GM19395 (cell line): Measurements from ENCODE around the gene DHX36.
A peak's percentile ranks its signal among the peaks of the same experiment; 100 is the strongest.

Source experiments
- ATAC-seq: cut with Tn5 transposase; IDR thresholded peaks from one replicate; pipeline ENCODE4 v1.9.1; 2021; ENCODE audit warnings: mild to moderate bottlenecking, moderate library complexity; ENCODE audit not compliant: unreplicated experiment

Gene DHX36

DNA sequence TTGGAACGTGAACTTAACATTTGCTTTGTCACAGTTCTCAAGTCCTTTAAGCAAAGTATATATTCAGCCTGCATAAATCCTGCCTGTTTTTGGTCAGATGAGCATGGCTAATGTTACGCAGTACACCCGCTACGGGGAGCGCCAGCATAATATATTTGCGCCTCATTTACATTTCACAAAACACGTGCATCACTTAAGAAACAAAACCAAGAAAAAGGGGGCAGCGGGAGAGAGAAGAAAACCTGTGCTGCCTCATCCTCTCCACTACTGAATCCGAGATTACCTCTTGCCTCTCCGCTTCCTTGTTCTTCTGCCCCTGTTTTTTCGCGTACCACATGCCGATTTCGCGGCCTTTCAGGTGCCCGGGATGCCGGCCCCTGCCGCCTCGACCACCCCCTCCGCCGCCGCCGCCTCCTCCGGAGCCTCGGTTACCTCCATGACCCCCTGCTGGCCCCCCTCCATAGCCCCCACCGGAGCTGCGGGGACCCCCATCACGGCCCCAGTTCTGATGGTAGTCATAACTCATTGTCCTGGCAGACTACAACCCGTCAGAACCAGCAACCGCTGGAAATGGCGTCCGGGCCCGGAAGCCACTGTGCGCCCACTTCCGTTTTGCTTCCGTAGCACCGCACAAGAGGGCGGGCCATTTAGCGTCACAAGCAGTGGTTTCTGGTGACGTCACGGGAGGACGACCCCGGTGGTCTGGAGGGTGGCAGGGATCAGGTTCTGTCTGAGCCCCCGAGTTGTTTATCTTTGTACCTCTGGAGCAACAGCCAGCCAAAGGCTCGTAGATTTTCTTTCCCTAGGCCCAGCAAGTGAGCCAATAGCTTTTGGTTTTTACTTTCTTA, at the start of gene DHX36:
Gene DHX36, minus strand, starts transcription at position 597 of the 848 bp plus-strand sequence. Its CDS starts 71 bp downstream, at position 526.
- peak; percentile 94 for ATAC-seq

DNA sequence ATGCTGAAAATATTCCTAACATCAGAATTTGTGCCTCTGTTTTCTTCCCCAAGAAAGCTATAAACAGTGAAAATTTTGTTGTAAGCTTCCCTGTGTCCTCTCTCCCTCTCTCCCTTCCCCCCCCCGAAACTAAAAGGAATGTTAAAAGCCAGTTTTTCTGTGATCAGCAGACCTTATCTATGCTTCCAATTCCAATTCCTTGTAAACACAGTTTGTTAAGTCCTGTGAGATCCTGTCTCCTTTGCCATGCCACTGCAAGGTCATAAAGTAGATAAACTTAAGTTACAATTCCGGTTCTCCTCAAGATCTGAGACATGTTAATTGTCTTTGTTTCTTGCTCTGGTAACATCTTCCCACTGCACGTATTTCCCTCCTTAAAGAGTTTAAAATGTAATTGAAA, 42.9 kb upstream of the DHX36 start:
- no peak for ATAC-seq

- ATAC-seq, result no peak
Observed at GRCh38 chr3:154364849-154365248, 40.6 kb upstream of the DHX36 start.

- no peak for ATAC-seq
Observed at GRCh38 chr3:154361099-154361498, 36.8 kb upstream of the DHX36 start.

DNA sequence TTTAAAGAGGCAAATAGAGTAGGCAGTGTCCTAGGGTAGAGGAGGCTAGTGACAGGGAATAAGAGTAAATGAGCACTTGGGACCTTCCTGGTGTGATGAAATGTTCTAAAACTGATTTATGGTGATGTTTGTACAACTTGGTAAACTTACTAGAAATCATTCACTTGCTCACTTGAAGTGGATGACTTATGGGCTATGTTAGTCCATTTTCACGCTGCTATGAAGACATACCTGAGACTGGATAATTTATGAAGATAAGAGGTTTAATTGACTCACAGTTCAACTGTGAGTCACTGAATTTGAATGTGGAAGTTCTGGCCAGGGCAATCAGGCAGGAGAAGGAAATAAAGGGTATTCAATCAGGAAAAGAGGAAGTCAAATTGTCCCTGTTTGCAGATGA, 31.7 kb upstream of the DHX36 start:
- ATAC-seq, result no peak

GRCh38 chr3:154349223-154349622, 24.9 kb upstream of the DHX36 start:
- no peak for ATAC-seq

GRCh38 chr3:154345422-154346122, 21.3 kb upstream of the DHX36 start:
- ATAC-seq, result no peak

- no peak for ATAC-seq
Observed at GRCh38 chr3:154338570-154338969, 14.3 kb upstream of the DHX36 start.

DNA sequence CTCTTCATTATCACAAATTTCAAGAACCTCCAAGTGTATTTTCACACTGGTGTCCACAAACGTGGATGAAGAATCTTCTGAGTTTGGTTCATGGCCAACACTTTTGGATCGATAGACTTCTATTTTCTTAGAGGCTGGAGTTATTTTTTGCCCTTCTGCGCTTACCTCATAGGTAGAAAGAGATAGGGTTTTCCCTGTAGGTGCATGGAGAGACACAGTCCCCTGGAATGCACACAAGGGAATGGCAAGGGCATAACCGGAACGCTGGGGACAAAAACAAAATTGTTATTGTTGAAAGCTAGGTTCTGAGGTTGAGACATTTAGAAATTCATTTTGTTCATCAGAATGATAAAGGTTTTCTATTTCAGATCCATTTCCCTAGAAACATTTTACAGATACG, 13.7 kb upstream of the DHX36 start:
- no peak for ATAC-seq

GRCh38 chr3:154334973-154335420, 10.7 kb upstream of the DHX36 start:
- ATAC-seq, result no peak

DNA sequence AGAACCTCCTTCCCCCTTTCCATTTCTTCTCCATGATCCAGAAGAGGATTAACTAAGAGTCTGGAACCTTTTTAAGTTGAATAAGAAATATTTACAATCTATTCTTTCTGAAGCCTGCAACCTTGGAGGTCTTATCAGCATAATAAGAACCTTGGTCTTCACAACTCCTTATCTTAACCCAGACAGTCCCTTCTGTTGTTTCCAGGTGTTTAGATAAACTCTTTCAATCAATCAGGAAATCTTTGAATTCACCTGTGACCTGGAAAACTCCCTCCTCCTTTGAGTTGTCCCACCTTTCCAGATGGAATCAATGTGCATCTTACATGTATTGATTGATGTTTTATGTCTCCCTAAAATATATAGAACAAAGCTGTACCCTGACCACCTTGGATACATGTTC, 3.6 kb upstream of the DHX36 start:
- ATAC-seq, result no peak

DNA sequence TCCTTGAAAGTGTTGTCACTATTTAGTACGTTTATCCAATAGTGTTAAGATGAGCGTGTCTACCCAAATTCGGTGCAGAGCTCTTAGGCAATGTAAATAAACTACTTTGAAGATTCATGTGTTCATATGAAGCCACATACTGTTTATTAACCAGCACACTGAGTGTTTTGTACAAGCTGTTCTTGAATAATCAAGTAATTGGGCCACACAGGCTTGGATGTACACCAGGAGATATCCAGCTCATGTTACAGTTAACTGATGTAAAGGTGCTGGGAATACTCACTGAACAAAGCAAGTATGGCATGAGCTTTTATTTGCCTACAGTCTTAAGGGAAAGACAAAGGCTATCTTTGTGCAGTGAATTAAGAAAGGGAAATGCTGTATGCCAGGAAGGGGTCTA, 632 bp upstream of the DHX36 start:
- ATAC-seq, result no peak

GRCh38 chr3:154316974-154317767, 7.1 kb downstream of the DHX36 start:
- ATAC-seq, result no peak

- ATAC-seq, result no peak
Observed at GRCh38 chr3:154314152-154314551, 10.1 kb downstream of the DHX36 start.

DNA sequence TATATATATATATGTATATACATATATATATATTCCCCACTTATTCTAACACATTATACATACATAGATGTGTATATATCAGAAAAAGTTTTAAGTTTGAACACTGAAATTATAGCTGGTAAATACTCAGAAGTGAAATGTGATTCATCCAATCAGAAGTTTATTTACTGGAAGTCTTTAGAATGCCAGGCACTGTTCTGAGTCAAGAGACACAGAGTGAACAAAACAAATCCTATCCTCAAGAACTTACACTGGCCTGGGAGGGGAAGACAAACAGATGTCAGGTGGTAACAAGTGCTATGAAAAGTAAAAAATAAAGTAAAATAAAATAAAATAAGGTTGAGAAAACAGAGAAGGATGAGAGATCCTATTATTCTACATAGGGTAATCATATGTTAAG, 13.4 kb downstream of the DHX36 start:
- no peak for ATAC-seq

- ATAC-seq, result no peak
Observed at GRCh38 chr3:154307363-154307762, 16.9 kb downstream of the DHX36 start.

DNA sequence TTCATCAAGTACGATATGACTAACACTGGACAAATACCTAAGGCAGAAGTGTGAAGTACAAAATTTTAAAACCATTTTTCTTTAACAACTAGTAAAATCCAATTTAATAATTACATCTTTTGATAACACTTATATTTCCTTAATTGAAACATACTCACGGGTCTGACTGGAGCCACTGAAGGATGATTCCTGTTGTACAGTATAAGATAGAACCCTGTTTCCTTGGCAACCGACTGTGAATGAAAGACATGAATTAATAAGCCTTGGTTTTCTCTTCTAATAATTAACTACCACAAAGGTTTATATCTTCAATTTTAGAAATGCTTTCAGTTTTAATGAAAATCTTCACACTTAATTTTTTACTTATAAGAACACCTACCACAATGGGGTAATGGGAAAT, 19.4 kb downstream of the DHX36 start:
- peak; percentile 65 for ATAC-seq

DNA sequence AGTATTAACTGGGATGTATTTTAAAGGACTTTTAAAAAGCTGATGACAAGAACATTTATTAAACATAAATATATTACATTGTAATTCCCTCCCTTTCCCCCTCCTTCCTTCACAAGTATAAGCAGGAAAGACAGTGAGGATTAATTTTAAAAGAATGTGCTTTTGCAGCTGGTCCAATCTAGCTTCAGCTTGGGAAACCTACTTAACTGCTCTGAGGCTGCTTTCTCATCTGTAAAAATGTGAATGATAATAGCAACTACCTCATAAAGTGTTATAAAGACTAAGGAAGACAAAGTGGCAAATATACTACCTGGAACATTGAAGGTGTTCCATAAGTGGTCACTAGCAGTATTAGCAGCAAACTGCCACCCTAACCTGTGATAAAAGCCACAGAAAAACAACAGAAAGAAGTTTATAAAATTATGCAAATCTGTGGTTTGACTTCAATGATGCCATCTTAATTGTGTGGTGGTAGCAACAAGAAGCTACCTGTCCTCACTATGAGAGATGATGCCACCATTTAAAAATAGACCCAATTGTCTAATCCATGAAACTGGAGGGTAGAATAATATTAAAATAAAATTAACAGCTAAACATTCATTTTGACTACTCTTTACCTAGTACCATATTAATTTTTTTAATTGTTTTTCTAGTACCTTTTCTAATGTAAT, 20.0 kb downstream of the DHX36 start:
- no peak for ATAC-seq

GRCh38 chr3:154301561-154301960, 22.7 kb downstream of the DHX36 start:
- no peak for ATAC-seq

- ATAC-seq, result no peak
Observed at GRCh38 chr3:154294016-154294415, 30.3 kb downstream of the DHX36 start.

- no peak for ATAC-seq
Observed at GRCh38 chr3:154290187-154290586, 34.1 kb downstream of the DHX36 start.
